HG03521 (cell line): ENCODE data around the gene KRTAP1-5.
"Not testable (repeated sequence)": the region's sequence is repeated elsewhere in the genome, so short reads cannot be mapped to it uniquely, and the experiment has no call there.

Source experiments
- ATAC-seq: cut with Tn5 transposase; IDR thresholded peaks from one replicate; pipeline ENCODE4 v1.9.1; 2021; ENCODE audit warnings: mild to moderate bottlenecking, moderate library complexity; ENCODE audit not compliant: unreplicated experiment

The KRTAP1-5 gene

GRCh38 chr17:41026715-41027471 is at the start of gene KRTAP1-5:
TSS of gene KRTAP1-5 (minus strand) at chr17:41027208. CDS start at chr17:41027155, 53 bp downstream.
- no peak for ATAC-seq

GRCh38 chr17:41076788-41077187 is 49.8 kb upstream of the KRTAP1-5 start:
- ATAC-seq, result no peak

GRCh38 chr17:41073676-41074075 is 46.7 kb upstream of the KRTAP1-5 start:
- ATAC-seq, result no peak

GRCh38 chr17:41071606-41072360 is 44.8 kb upstream of the KRTAP1-5 start:
- no peak for ATAC-seq

- no peak for ATAC-seq
These were observed 42.0 kb upstream of the KRTAP1-5 start for GRCh38 chr17:41069031-41069430.

DNA sequence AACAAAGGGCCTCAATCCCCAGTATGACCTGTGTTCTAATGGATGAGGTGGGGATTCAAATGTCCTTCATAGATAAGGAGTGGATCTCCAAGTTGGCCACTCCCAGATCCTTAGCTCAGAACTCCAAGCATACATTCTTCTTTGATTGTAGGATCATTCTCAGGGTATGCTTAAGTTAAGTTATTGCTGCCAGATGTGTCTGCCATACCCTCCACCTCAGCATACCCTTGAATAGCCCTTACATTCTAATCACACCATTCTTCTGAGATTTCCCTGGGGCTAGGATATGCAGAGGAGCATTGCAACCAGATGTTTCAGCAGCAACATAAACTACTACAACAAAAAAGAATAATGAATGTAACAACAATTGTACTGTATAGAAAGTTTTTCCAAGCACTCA is 40.3 kb upstream of the KRTAP1-5 start:
- no peak for ATAC-seq

- ATAC-seq, result no peak
These were observed 39.0 kb upstream of the KRTAP1-5 start, which contains the start of gene KRTAP2-4 for GRCh38 chr17:41065829-41066624. TSS of gene KRTAP2-4 (minus strand) at chr17:41065879. CDS start at chr17:41065845, 34 bp downstream.

GRCh38 chr17:41065016-41065689 is 38.1 kb upstream of the KRTAP1-5 start:
- not testable (repeated sequence) for ATAC-seq

- ATAC-seq, result no peak
These were observed 37.3 kb upstream of the KRTAP1-5 start for GRCh38 chr17:41064301-41064700.

- ATAC-seq, result no peak
These were observed 36.4 kb upstream of the KRTAP1-5 start for GRCh38 chr17:41063449-41063848.

DNA sequence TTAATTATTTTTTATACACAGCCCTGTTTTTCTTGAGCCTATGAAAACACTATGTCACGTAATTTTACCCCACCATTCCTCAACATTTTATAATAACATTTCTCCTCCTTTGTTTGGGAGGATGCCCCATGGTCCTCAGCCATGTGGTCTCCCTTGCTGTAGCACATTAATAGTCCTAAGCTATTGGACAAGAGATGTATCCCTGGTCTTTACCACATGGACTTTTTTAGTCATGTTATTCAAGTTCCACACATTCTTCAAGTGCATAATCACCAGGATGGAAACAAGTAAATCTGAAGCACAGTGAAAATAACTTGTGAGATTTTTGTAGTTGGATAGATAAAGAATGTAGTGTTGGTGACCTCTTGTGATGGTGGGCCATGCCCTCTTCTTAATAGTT is 35.0 kb upstream of the KRTAP1-5 start:
- no peak for ATAC-seq

DNA sequence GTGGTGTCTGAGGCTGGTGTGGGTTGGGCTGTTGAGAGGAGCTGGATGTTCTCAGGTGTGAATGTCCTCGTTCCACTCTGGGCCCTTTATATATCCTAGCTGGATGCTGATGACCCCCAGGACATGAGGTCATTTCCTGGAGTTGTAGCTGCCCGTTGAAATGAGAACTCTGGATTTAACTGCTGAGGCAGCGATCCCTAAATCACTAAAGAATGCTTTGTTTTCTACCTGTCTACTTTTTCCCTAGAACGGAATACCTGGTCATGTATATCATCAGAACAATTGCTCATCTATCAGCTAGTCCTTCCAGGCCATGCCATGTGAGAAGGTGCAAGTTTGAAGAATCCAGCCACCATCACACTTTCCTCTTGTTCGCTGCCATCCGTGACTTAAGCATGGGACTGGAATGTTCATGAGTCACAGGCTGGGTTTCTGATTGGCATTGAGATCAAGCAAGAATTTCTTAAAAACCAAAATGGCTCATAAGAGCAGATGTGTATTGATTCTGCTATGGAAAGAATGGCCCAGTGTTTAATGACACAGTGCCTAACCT is 33.1 kb upstream of the KRTAP1-5 start, which contains the start of gene KRTAP2-3:
Gene KRTAP2-3, minus strand, starts transcription at position 63 of the 553 bp plus-strand sequence. CDS start 64 bp downstream, outside the sequence.
- ATAC-seq, result no peak

DNA sequence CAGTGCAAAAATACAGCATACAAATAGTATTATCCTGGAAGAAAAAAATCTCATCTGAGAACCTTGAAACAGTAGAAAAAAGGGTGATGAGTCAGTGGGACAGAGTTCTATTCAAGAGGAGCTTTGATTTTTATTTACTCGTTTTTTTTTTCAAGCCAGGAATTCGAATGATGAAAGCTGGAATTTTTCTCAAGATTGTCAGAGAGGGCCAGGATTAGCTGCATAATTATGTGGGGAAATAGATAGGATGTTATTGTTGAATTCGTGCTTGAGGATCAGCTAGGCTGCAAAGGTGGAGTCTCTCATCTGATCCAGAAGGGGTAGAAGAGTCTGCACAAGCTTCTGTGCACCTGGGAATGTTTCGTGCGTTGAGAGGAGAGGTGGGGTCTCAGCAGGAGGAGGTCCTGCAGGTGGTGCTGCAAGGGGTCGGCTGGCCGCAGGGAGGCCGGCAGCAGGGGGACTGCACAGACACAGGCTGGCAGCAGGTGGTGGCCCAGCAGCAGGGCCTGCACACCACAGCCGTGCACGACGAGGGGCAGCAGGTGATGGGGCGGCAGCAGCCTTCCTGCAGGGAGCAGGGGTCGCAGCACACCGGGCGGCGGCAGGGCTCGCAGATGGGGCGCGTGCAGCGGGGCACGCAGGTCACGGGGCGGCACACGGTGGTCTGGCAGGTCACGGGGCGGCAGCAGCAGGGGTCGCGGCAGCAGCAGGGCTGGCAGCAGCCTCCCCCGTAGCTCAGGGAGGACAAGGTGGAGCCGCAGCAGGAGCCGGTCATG is 32.5 kb upstream of the KRTAP1-5 start:
- ATAC-seq, result not testable (repeated sequence)

GRCh38 chr17:41058741-41059140 is 31.7 kb upstream of the KRTAP1-5 start:
- no peak for ATAC-seq

GRCh38 chr17:41057547-41057946 is 30.5 kb upstream of the KRTAP1-5 start:
- ATAC-seq, result no peak

DNA sequence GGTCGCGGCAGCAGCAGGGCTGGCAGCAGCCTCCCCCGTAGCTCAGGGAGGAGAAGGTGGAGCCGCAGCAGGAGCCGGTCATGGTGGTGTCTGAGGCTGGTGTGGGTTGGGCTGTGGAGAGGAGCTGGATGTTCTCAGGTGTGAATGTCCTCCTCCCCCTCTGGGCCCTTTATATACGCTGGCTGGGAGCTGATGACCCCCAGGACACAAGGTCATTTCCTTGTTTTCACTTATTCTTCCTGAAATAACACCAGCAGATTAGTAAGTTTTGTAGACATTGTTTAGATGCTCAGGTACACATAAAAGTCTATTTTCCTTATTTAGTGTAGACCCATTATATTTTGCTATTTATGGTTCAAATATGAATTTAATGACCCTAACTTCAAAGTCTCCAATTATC is 28.1 kb upstream of the KRTAP1-5 start, which contains the start of gene KRTAP2-2:
Gene KRTAP2-2, minus strand, starts transcription at position 101 of the 400 bp plus-strand sequence. Its CDS starts 19 bp downstream, at position 82.
- ATAC-seq, result not testable (repeated sequence)

DNA sequence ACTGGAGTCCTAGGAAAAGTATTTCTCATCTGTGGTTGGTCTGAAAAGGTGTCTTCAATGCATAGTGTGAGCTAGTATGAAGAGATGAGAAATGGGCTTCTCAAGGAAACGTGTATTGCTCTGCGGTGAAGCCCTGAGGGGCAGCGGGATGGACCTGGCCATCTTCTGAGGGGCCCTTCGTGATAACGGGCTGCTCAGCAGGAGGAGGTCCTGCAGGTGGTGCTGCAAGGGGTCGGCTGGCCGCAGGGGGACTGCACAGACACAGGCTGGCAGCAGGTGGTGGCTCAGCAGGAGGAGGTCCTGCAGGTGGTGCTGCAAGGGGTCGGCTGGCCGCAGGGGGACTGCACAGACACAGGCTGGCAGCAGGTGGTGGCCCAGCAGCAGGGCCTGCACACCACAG is 27.5 kb upstream of the KRTAP1-5 start:
- ATAC-seq, result not testable (repeated sequence)

DNA sequence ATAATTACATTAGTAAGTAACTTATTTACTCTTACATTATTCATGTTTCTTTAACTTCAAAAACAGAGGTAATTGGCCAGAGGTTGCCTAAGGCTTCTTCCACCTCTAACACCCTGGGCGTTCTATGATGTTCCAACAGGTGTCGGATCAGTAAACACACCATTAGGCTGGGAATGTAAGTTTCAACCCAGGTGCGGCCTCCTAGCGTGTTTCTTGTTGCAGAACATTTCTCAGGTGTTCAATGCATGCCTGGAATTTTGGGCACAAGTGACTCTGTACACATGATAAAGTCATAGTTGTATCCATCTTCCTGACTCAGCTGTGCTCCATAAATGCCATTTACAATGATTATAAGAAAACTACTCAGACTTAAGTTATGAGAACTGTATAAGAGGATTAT is 27.0 kb upstream of the KRTAP1-5 start:
- ATAC-seq, result no peak

- ATAC-seq, result no peak
These were observed 25.6 kb upstream of the KRTAP1-5 start for GRCh38 chr17:41052566-41052965.
